NCI-H345 treated with DMSO at 0.1 percent for 48 hours (cell line): ENCODE data around the gene LMX1A.

Experiments
- DNase-seq: peaks from one replicate; lab custom pipeline; 2025; ENCODE audit not compliant: unreplicated experiment; lab: John Stamatoyannopoulos, UW

The LMX1A gene

GRCh38 chr1:165276314-165276713 lies 80.2 kb downstream of the LMX1A start:
- no peak for DNase-seq

GRCh38 chr1:165265196-165265838 lies 91.2 kb downstream of the LMX1A start:
- no peak for DNase-seq

- DNase-seq, result no peak
Observed at GRCh38 chr1:165259706-165260428, 96.6 kb downstream of the LMX1A start.

GRCh38 chr1:165259236-165259635 lies 97.3 kb downstream of the LMX1A start:
- no peak for DNase-seq

GRCh38 chr1:165257969-165258459 lies 98.5 kb downstream of the LMX1A start:
- peak; percentile 74 for DNase-seq

- no peak for DNase-seq
Observed at GRCh38 chr1:165254896-165255625, 101.5 kb downstream of the LMX1A start.

- no peak for DNase-seq
Observed at GRCh38 chr1:165254376-165254775, 102.1 kb downstream of the LMX1A start.

- DNase-seq, result no peak
Observed at GRCh38 chr1:165253818-165254254, 102.7 kb downstream of the LMX1A start.

- no peak for DNase-seq
Observed at GRCh38 chr1:165248969-165249571, 107.4 kb downstream of the LMX1A start.

GRCh38 chr1:165241952-165242351 lies 114.6 kb downstream of the LMX1A start:
- no peak for DNase-seq

GRCh38 chr1:165241321-165241720 lies 115.2 kb downstream of the LMX1A start:
- DNase-seq, result no peak

- DNase-seq, result no peak
Observed at GRCh38 chr1:165240492-165240891, 116.0 kb downstream of the LMX1A start.

- DNase-seq, result no peak
Observed at GRCh38 chr1:165239873-165240272, 116.6 kb downstream of the LMX1A start.

- peak; percentile 74 for DNase-seq
Observed at GRCh38 chr1:165235777-165236291, 120.7 kb downstream of the LMX1A start.

GRCh38 chr1:165235155-165235776 lies 121.2 kb downstream of the LMX1A start:
- no peak for DNase-seq

- DNase-seq, result no peak
Observed at GRCh38 chr1:165234149-165234548, 122.4 kb downstream of the LMX1A start.

- DNase-seq, result no peak
Observed at GRCh38 chr1:165228676-165229075, 127.8 kb downstream of the LMX1A start.

GRCh38 chr1:165228111-165228655 lies 128.3 kb downstream of the LMX1A start:
- DNase-seq, result no peak

- DNase-seq, result no peak
Observed at GRCh38 chr1:165226326-165226725, 130.2 kb downstream of the LMX1A start.

- no peak for DNase-seq
Observed at GRCh38 chr1:165225650-165226049, 130.9 kb downstream of the LMX1A start.
